Keratinocyte (primary cell): Measurements from ENCODE around the gene API5.

ENCODE experiments used
- CTCF ChIP-seq, 3 experiments: IDR thresholded peaks in 1 of 3; conservative IDR thresholded peaks in 1 of 3; optimal IDR thresholded peaks in 1 of 3; 2 replicates in 2 of 3; 3 replicates in 1 of 3; pipeline versions ENCODE3 to v1.5.1; 2011; ENCODE audit warnings: low read length in 3 of 3, mild to moderate bottlenecking in 3 of 3, moderate library complexity in 2 of 3, control low read depth in 1 of 3, inconsistent platforms in 1 of 3; ENCODE audit not compliant: insufficient read depth in 2 of 3; ENCODE audit errors: extremely low read depth in 1 of 3
- EZH2 ChIP-seq: IDR thresholded peaks from one replicate; pipeline ENCODE4 v1.6.1; 2012; ENCODE audit warnings: inconsistent platforms, mild to moderate bottlenecking, low read length, moderate library complexity

- TF ChIP-seq CTCF (optimal IDR thresholded peaks at IDR 0.05 in 1 of 3, IDR thresholded peaks at IDR 0.05 in 1 of 3, conservative IDR thresholded peaks at IDR 0.05 in 1 of 3; ENCODE audit: extremely low read depth in 1 of 3, insufficient read depth in 2 of 3, low read length in 3 of 3) (no peak), EZH2 (no peak)
Observed at GRCh38 chr11:43268786-43269185, 43.0 kb upstream of the API5 start.
